HG02642 (cell line): ENCODE measurements around the gene SLC49A4.

Experiments
- ATAC-seq: cut with Tn5 transposase; IDR thresholded peaks from one replicate; pipeline ENCODE4 v1.9.1; 2021; ENCODE audit warnings: mild to moderate bottlenecking; ENCODE audit not compliant: unreplicated experiment, poor library complexity

Gene SLC49A4

GRCh38 chr3:122925756-122926155 lies 130.9 kb downstream of the SLC49A4 start:
- no peak for ATAC-seq

GRCh38 chr3:122926322-122926721 lies 131.5 kb downstream of the SLC49A4 start:
- ATAC-seq, result no peak

GRCh38 chr3:122926811-122927210 lies 131.9 kb downstream of the SLC49A4 start:
- ATAC-seq, result no peak

- no peak for ATAC-seq
Measured at GRCh38 chr3:122927726-122928125, 132.9 kb downstream of the SLC49A4 start.

GRCh38 chr3:122928396-122929187 lies 133.7 kb downstream of the SLC49A4 start:
- ATAC-seq, result no peak

- ATAC-seq, result no peak
Measured at GRCh38 chr3:122929188-122930062, 134.6 kb downstream of the SLC49A4 start.

GRCh38 chr3:122930063-122930997 lies 135.5 kb downstream of the SLC49A4 start:
- no peak for ATAC-seq
